Left lung (tissue), 10 donors: ENCODE results near the gene NR1H3. TPM values are rescaled to one million over a fixed set of nuclear protein-coding genes. Genes with fewer than 3 reads are reported as not detected.

Source experiments
- ATAC-seq: fragments of 200-7000 bp; cut with Tn5 transposase; one replicate; pipeline ENCODE4 v1.9.1; 2020; ENCODE audit warnings: moderate library complexity
- DNase-seq, 4 donors: peaks; one replicate each; pipeline ENCODE4 v3.0.0-alpha.2; 2013 to 2020
- H3K27ac ChIP-seq, 2 donors: fragments of 200-600 bp; sonication (generic) in 1 of 2; one replicate each; pipeline versions ENCODE4 v1.5.0 to v1.8.0; 2020 to 2021
- H3K27me3 ChIP-seq, 2 donors: fragments of 200-600 bp; sonication (generic) in 1 of 2; one replicate each; pipeline versions ENCODE4 v1.5.0 to v1.8.0; 2020 to 2021
- H3K36me3 ChIP-seq, 2 donors: fragments of 200-600 bp; sonication (generic) in 1 of 2; one replicate each; pipeline versions ENCODE4 v1.5.0 to v1.8.0; 2020 to 2021
- H3K4me1 ChIP-seq, 2 donors: fragments of 200-600 bp; one replicate each; pipeline ENCODE4 v1.8.0; 2021
- H3K4me3 ChIP-seq, 2 donors: fragments of 200-600 bp; sonication (generic) in 1 of 2; one replicate each; pipeline versions ENCODE4 v1.5.0 to v1.8.0; 2020 to 2021; ENCODE audit warnings: mild to moderate bottlenecking in 1 of 2
- H3K9me3 ChIP-seq, 2 donors: fragments of 200-600 bp; sonication (generic) in 1 of 2; one replicate each; pipeline versions ENCODE4 v1.5.0 to v1.8.0; 2020 to 2021
- CTCF ChIP-seq, 2 donors: fragments of 200-600 bp; sonication (generic) in 1 of 2; IDR thresholded peaks; one replicate each; pipeline versions ENCODE4 v1.5.0 to v1.8.0; 2021; ENCODE audit warnings: antibody characterized with exemption in 2 of 2
- intact Hi-C, 2 donors: fragments of 100-400 bp; cut with DNase I; formaldehyde crosslinking; loops; one replicate each; pipeline versions ENCODE4 v1.11.2 to v1.14.2; 2022
- polyA plus RNA-seq, 6 donors: library from polyadenylated mRNA; unstranded; fragments of 120-200 nt; gene quantifications; one replicate each; pipeline ENCODE4 v1.2.1, GENCODE V29; 2013; ENCODE audit not compliant: insufficient read length in 6 of 6
- total RNA-seq, 2 donors: library from RNA; stranded (reverse); fragmentation: NEBNext Ultra II Directional; extraction: Animal tissue kit (Norgen Biotek cat#: 25700); gene quantifications; one replicate each; pipeline ENCODE4 v1.2.1, GENCODE V29; 2021
- donor health status: DM: no; HTN: yes; CAD: no.
- donor health status: DM: no; HTN: no; CAD: no.

The NR1H3 gene
- total and polyA plus RNA-seq, 8 donors: 39.7 to 66.9 (median 52.0) TPM

GRCh38 chr11:47248664-47249377 lies 9.0 kb upstream of the NR1H3 start, which contains the start of gene ACP2:
TSS of gene ACP2 (minus strand) at chr11:47248814. CDS start at chr11:47248789, 25 bp downstream.
- H3K27ac ChIP-seq: peak within 1 kb of the TSS; percentile 78 to 86
- H3K9me3 ChIP-seq: no peaks in the 10 kb centered on the region
- intact Hi-C loops: no loop called here
- ATAC-seq: peak; percentile 98
- H3K36me3 ChIP-seq: peaks cover 0 to 17% of the 10 kb centered on the region in 2 donors
- H3K27me3 ChIP-seq: no peaks in the 10 kb centered on the region
- H3K4me1 ChIP-seq: peaks cover 17 to 57% of the 10 kb centered on the region in 2 donors
- H3K4me3 ChIP-seq: peak within 1 kb of the TSS; percentile 57 to 72
- TF ChIP-seq CTCF (IDR thresholded peaks at IDR 0.05): no peak
- DNase-seq: peak; percentile 91 to 96 (median 94)

- intact Hi-C loops: no loop called here
- Histone ChIP-seq H3K27ac (peak overlapping the region; percentile 78 to 86), H3K9me3 (no peaks in the 10 kb centered on the region), H3K36me3 (peaks cover 0 to 13% of the 10 kb centered on the region in 2 donors), H3K4me1 (peaks cover 17 to 58% of the 10 kb centered on the region in 2 donors), H3K4me3 (peak overlapping the region; percentile 57 to 72), H3K27me3 (no peaks in the 10 kb centered on the region)
- no peak for ATAC-seq
- no peak for DNase-seq
- TF ChIP-seq CTCF (IDR thresholded peaks at IDR 0.05): no peak
Observed at GRCh38 chr11:47249378-47249715, 8.4 kb upstream of the NR1H3 start.

- Histone ChIP-seq H3K4me1 (peaks cover 21 to 55% of the 10 kb centered on the region in 2 donors), H3K36me3 (no peaks in the 10 kb centered on the region), H3K4me3 (no peak overlapping the region), H3K27ac (no peak overlapping the region), H3K27me3 (no peaks in the 10 kb centered on the region), H3K9me3 (no peaks in the 10 kb centered on the region)
- ATAC-seq: no peak
- intact Hi-C loops: no loop called here
- TF ChIP-seq CTCF (IDR thresholded peaks at IDR 0.05): no peak
- no peak for DNase-seq
Observed at GRCh38 chr11:47251751-47252150, 6.0 kb upstream of the NR1H3 start.

- TF ChIP-seq CTCF (IDR thresholded peaks at IDR 0.05): no peak
- DNase-seq (no peak), ATAC-seq (no peak)
- no peak overlapping the region for H3K4me3 ChIP-seq
- H3K4me1 ChIP-seq: peaks cover 14 to 58% of the 10 kb centered on the region in 2 donors
- H3K36me3 ChIP-seq: no peaks in the 10 kb centered on the region
- peak overlapping the region in 1 of 2 donors; percentile 75 for H3K27ac ChIP-seq
- no peaks in the 10 kb centered on the region for H3K9me3 ChIP-seq
- intact Hi-C loops: no loop called here
- H3K27me3 ChIP-seq: no peaks in the 10 kb centered on the region
Observed at GRCh38 chr11:47253660-47254059, 4.1 kb upstream of the NR1H3 start.

GRCh38 chr11:47254386-47254785 lies 3.4 kb upstream of the NR1H3 start:
- DNase-seq (peak in 1 of 4 donors; percentile 57), ATAC-seq (peak; percentile 20)

More at GRCh38 chr11:47254386-47254785, 3.4 kb upstream of the NR1H3 start:
- Histone ChIP-seq H3K9me3 (no peaks in the 10 kb centered on the region), H3K4me3 (no peak overlapping the region), H3K36me3 (no peaks in the 10 kb centered on the region), H3K27me3 (no peaks in the 10 kb centered on the region), H3K27ac (peak overlapping the region; percentile 69 to 75), H3K4me1 (peaks cover 12 to 63% of the 10 kb centered on the region in 2 donors)
- intact Hi-C loops: no loop called here
- TF ChIP-seq CTCF (IDR thresholded peaks at IDR 0.05): no peak
